K562 (cell line): Measurements from ENCODE around the gene CRTAP. TPM values are rescaled to one million over a fixed set of nuclear protein-coding genes. Genes with fewer than 3 reads are reported as not detected.

ENCODE experiments used
- C11orf30 ChIP-seq: fragments of 450-650 bp; IDR thresholded peaks from 2 replicates; pipeline ENCODE4 v1.6.1; 2016; ENCODE audit warnings: low read depth, mild to moderate bottlenecking
- MBD2 ChIP-seq: sonication (generic); IDR thresholded peaks from 2 replicates; pipeline ENCODE4 v1.6.1; 2016; ENCODE audit warnings: low read depth, borderline replicate concordance
- MYBL2 ChIP-seq, 2 experiments: fragments of 450-650 bp in 1 of 2; sonication (generic) in 1 of 2; formaldehyde crosslinking in 1 of 2; IDR thresholded peaks; 2 replicates each; pipeline versions ENCODE4 v1.6.1 to v1.8.1; 2017 to 2022; ENCODE audit warnings: borderline replicate concordance in 1 of 2, inconsistent platforms in 1 of 2, low read depth in 1 of 2, mild to moderate bottlenecking in 1 of 2, missing genetic modification reagents in 1 of 2, moderate library complexity in 1 of 2
- RB1 ChIP-seq: fragments of 450-650 bp; IDR thresholded peaks from 2 replicates; pipeline ENCODE4 v1.6.1; 2017; ENCODE audit warnings: low read depth, mild to moderate bottlenecking
- ZNF197 ChIP-seq: fragments of 200-800 bp; sonication (Bioruptor generic); IDR thresholded peaks from 2 replicates; pipeline ENCODE4 v1.6.1; 2016; ENCODE audit warnings: low read depth, missing genetic modification characterization, missing compliant biosample characterization
- ZNF324 ChIP-seq: fragments of 250-450 bp; sonication (Bioruptor Pico); IDR thresholded peaks from 2 replicates; pipeline ENCODE4 v1.4.0; 2020; ENCODE audit warnings: mild to moderate bottlenecking
- ZNF436 ChIP-seq: fragments of 250-450, 450-650 bp; sonication (Bioruptor Pico); formaldehyde crosslinking; IDR thresholded peaks from 2 replicates; pipeline ENCODE4 v1.7.0; 2020; ENCODE audit warnings: mild to moderate bottlenecking
- polyA plus RNA-seq, 8 experiments: library from polyadenylated mRNA; depleted of rRNA in 4 of 8; stranded (reverse) in 5 of 8; unstranded in 3 of 8; fragments of >200 nt; fragmentation: Nextera tagmentation in 2 of 8; fragmentation: Illumina TruSeq in 1 of 8; extraction: Ambion mirVana in 2 of 8; extraction: Trizol in 1 of 8; gene quantifications; 2 replicates each; pipeline versions ENCODE4 v1.2.1 to v1.2.3, GENCODE V29; 2011 to 2014; ENCODE audit warnings: inconsistent platforms in 1 of 8, missing spikeins in 1 of 8
- total RNA-seq, 7 experiments: library from RNA; depleted of rRNA in 6 of 7; stranded (reverse); fragments of >200 nt in 6 of 7; fragmentation: Illumina TruSeq in 2 of 7; extraction: Trizol in 2 of 7; gene quantifications; 2 replicates each; pipeline versions ENCODE4 v1.2.1 to v1.2.3, GENCODE V29; 2011 to 2021; ENCODE audit warnings: low replicate concordance in 1 of 7
- TF ChIP-seq, protein P1 (sequence below): fragments of 250-450 bp; sonication (Bioruptor Pico); IDR thresholded peaks from 2 replicates; pipeline ENCODE4 v1.4.0; 2020
- TF ChIP-seq, protein P2 (sequence below): sonication (generic); formaldehyde crosslinking; IDR thresholded peaks from 2 replicates; pipeline ENCODE4 v1.8.0; 2022; ENCODE audit warnings: mild to moderate bottlenecking, missing genetic modification reagents
- TF ChIP-seq, protein P3 (sequence below): sonication (generic); formaldehyde crosslinking; IDR thresholded peaks from 2 replicates; pipeline ENCODE4 v1.8.0; 2022; ENCODE audit warnings: mild to moderate bottlenecking, missing genetic modification reagents
- TF ChIP-seq, protein P4 (sequence below): fragments of 250-450 bp; sonication (Bioruptor Pico); IDR thresholded peaks from 2 replicates; pipeline ENCODE4 v1.8.0; 2021; ENCODE audit warnings: moderate library complexity, mild to moderate bottlenecking, inconsistent platforms
- TF ChIP-seq, protein P5 (sequence below), 2 experiments: fragments of 250-450 bp in 1 of 2; fragments of 450-650 bp in 1 of 2; sonication (Bioruptor Pico) in 1 of 2; IDR thresholded peaks; 2 replicates each; pipeline versions ENCODE4 v1.6.1 to v1.8.0; 2016 to 2021; ENCODE audit warnings: mild to moderate bottlenecking in 2 of 2, moderate library complexity in 2 of 2, missing compliant biosample characterization in 1 of 2, missing genetic modification characterization in 1 of 2
- TF ChIP-seq, protein P6 (sequence below): fragments of 450-650 bp; IDR thresholded peaks from 2 replicates; pipeline ENCODE4 v1.6.1; 2017; ENCODE audit warnings: antibody characterized with exemption, mild to moderate bottlenecking

CRTAP gene
- total and polyA plus RNA-seq, 9 of the 15 experiments (the other 6 are each of a cell fraction or from before 2014, with no cell fraction given), result 10.0 to 121 (median 53.0) TPM

DNA sequence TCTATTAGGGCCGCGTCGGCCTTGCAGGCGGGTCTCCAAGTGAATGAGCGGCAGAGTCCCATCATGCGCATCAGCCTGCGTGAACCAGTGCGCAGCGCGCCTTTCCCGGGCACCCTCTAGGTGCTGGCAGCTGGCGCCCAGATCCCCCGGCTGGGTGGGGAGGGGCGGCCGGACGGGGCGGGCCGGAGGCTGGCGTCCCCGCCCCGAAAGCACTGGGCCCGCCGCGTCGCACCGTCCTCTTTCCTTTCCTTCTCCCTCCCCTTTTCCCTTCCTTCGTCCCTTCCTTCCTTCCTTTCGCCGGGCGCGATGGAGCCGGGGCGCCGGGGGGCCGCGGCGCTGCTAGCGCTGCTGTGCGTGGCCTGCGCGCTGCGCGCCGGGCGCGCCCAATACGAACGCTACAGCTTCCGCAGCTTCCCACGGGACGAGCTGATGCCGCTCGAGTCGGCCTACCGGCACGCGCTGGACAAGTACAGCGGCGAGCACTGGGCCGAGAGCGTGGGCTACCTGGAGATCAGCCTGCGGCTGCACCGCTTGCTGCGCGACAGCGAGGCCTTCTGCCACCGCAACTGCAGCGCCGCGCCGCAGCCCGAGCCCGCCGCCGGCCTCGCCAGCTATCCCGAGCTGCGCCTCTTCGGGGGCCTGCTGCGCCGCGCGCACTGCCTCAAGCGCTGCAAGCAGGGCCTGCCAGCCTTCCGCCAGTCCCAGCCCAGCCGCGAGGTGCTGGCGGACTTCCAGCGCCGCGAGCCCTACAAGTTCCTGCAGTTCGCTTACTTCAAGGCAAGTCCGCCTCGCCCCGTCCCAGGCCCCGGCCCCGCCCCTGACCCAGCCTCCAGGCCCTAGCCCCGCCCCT, at the start of gene CRTAP (continued):
- TF ChIP-seq, protein P1, sequence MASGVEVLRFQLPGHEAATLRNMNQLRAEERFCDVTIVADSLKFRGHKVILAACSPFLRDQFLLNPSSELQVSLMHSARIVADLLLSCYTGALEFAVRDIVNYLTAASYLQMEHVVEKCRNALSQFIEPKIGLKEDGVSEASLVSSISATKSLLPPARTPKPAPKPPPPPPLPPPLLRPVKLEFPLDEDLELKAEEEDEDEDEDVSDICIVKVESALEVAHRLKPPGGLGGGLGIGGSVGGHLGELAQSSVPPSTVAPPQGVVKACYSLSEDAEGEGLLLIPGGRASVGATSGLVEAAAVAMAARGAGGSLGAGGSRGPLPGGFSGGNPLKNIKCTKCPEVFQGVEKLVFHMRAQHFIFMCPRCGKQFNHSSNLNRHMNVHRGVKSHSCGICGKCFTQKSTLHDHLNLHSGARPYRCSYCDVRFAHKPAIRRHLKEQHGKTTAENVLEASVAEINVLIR (CRISPR knock-in tag), result 0 out of 2 replicates have a peak, but pooled peaks have one; percentile 12
- TF ChIP-seq, protein P2, sequence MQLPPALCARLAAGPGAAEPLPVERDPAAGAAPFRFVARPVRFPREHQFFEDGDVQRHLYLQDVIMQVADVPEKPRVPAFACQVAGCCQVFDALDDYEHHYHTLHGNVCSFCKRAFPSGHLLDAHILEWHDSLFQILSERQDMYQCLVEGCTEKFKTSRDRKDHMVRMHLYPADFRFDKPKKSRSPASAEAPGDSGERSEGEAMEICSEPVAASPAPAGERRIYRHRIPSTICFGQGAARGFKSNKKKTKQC (CRISPR knock-in tag), result peak; percentile 81; the same call in 1 of the 2 replicates
- no peak for TF ChIP-seq MYBL2 (IDR thresholded peaks at IDR 0.05; ENCODE audit: low read depth)
- TF ChIP-seq MYBL2 (CRISPR knock-in tag; IDR thresholded peaks at IDR 0.05; ENCODE audit: borderline replicate concordance), result peak; percentile 75; the same call in 1 of the 2 replicates
- 0 out of 2 replicates have a peak, but pooled peaks have one; percentile 28 for TF ChIP-seq ZNF436
- TF ChIP-seq, protein P3, sequence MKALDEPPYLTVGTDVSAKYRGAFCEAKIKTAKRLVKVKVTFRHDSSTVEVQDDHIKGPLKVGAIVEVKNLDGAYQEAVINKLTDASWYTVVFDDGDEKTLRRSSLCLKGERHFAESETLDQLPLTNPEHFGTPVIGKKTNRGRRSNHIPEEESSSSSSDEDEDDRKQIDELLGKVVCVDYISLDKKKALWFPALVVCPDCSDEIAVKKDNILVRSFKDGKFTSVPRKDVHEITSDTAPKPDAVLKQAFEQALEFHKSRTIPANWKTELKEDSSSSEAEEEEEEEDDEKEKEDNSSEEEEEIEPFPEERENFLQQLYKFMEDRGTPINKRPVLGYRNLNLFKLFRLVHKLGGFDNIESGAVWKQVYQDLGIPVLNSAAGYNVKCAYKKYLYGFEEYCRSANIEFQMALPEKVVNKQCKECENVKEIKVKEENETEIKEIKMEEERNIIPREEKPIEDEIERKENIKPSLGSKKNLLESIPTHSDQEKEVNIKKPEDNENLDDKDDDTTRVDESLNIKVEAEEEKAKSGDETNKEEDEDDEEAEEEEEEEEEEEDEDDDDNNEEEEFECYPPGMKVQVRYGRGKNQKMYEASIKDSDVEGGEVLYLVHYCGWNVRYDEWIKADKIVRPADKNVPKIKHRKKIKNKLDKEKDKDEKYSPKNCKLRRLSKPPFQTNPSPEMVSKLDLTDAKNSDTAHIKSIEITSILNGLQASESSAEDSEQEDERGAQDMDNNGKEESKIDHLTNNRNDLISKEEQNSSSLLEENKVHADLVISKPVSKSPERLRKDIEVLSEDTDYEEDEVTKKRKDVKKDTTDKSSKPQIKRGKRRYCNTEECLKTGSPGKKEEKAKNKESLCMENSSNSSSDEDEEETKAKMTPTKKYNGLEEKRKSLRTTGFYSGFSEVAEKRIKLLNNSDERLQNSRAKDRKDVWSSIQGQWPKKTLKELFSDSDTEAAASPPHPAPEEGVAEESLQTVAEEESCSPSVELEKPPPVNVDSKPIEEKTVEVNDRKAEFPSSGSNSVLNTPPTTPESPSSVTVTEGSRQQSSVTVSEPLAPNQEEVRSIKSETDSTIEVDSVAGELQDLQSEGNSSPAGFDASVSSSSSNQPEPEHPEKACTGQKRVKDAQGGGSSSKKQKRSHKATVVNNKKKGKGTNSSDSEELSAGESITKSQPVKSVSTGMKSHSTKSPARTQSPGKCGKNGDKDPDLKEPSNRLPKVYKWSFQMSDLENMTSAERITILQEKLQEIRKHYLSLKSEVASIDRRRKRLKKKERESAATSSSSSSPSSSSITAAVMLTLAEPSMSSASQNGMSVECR (CRISPR knock-in tag), result peak; percentile 85
- no peak for TF ChIP-seq ZNF197 (CRISPR knock-in tag)
- TF ChIP-seq, protein P4, sequence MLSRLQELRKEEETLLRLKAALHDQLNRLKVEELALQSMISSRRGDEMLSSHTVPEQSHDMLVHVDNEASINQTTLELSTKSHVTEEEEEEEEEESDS, result no peak
- TF ChIP-seq C11orf30, result no peak
- peak; percentile 42; the same call in 1 of the 2 replicates for TF ChIP-seq MBD2
- peak; percentile 41; the same call in 1 of the 2 replicates for TF ChIP-seq ZNF324
- TF ChIP-seq RB1, result peak; percentile 68
- TF ChIP-seq, protein P5, sequence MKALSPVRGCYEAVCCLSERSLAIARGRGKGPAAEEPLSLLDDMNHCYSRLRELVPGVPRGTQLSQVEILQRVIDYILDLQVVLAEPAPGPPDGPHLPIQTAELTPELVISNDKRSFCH (CRISPR knock-in tag; IDR thresholded peaks at IDR 0.05), result no peak
- TF ChIP-seq, protein P5 (tag; IDR thresholded peaks at IDR 0.05), result peak; percentile 93
- TF ChIP-seq, protein P6, sequence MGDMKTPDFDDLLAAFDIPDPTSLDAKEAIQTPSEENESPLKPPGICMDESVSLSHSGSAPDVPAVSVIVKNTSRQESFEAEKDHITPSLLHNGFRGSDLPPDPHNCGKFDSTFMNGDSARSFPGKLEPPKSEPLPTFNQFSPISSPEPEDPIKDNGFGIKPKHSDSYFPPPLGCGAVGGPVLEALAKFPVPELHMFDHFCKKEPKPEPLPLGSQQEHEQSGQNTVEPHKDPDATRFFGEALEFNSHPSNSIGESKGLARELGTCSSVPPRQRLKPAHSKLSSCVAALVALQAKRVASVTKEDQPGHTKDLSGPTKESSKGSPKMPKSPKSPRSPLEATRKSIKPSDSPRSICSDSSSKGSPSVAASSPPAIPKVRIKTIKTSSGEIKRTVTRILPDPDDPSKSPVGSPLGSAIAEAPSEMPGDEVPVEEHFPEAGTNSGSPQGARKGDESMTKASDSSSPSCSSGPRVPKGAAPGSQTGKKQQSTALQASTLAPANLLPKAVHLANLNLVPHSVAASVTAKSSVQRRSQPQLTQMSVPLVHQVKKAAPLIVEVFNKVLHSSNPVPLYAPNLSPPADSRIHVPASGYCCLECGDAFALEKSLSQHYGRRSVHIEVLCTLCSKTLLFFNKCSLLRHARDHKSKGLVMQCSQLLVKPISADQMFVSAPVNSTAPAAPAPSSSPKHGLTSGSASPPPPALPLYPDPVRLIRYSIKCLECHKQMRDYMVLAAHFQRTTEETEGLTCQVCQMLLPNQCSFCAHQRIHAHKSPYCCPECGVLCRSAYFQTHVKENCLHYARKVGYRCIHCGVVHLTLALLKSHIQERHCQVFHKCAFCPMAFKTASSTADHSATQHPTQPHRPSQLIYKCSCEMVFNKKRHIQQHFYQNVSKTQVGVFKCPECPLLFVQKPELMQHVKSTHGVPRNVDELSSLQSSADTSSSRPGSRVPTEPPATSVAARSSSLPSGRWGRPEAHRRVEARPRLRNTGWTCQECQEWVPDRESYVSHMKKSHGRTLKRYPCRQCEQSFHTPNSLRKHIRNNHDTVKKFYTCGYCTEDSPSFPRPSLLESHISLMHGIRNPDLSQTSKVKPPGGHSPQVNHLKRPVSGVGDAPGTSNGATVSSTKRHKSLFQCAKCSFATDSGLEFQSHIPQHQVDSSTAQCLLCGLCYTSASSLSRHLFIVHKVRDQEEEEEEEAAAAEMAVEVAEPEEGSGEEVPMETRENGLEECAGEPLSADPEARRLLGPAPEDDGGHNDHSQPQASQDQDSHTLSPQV, result peak; percentile 78
